ENCODE data around the gene HDAC5.

DNA sequence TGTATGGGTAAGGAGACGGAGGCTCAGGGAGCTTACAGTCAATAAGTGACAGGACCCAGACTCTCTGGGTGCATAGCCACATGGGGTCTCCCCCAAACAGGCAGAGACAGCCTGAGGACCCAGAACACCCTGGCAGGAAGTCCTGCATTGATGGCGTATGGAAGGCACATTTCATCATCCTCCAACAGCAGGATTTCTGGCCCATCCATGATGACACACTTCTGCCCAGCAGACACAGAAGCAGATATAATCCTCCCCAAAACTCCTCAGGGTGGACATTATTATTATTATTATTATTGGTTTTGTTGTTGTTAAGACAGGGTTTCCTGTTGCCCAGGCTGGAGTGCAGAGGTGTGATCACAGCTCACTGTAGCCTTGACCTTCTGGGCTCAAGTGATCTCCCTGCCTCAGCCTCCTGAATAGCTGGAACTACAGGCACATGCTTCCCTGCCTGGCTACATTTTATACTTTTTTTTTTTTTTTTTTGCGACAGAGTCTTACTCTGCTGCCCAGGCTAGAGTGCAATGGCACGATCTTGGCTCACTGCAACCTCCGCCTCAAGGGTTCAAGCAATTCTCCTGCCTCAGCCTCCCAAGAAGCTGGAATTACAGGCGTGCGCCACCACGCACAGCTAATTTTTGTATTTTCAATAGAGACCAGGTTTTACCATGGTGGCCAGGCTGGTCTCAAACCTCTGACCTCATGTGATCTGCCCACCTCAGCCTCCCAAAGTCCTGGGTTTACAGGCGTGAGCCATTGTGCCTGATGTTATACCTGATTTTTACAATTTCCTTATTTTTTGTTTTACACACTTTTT is 11.5 kb upstream of the HDAC5 start:
- no peak for TF ChIP-seq CTCF (IDR thresholded peaks at IDR 0.05)
- TF ChIP-seq POLR2A (IDR thresholded peaks at IDR 0.05): no peak
